Prostate gland (tissue), 2 donors: ENCODE results near the gene DLGAP1.

Experiments used
- CTCF ChIP-seq, 4 experiments: fragments of 200-600 bp in 2 of 4; fragments of 450-650 bp in 2 of 4; sonication (generic) in 2 of 4; IDR thresholded peaks; 1 replicate in 3 of 4; 2 replicates in 1 of 4; pipeline ENCODE4 v1.5.1; 2016 to 2019; ENCODE audit warnings: antibody characterized with exemption in 4 of 4, mild to moderate bottlenecking in 2 of 4, moderate library complexity in 2 of 4
- POLR2A ChIP-seq: fragments of 450-650 bp; IDR thresholded peaks from one replicate; pipeline ENCODE4 v1.6.1; 2016; ENCODE audit warnings: antibody characterized with exemption, mild to moderate bottlenecking

GRCh38 chr18:3826021-3826420 lies 629.1 kb downstream of the DLGAP1 start:
- TF ChIP-seq CTCF (IDR thresholded peaks at IDR 0.05) (no peak), POLR2A (no peak)
